GM20431 (cell line): ENCODE results near the gene ZBTB9.
"Not testable (repeated sequence)": the region's sequence is repeated elsewhere in the genome, so short reads cannot be mapped to it uniquely, and the experiment has no call there.

Source experiments
- in situ Hi-C: fragments of 300-500 bp; cut with MseI, MboI; formaldehyde crosslinking; loops from one replicate; pipeline ENCODE4 v1.15.0; 2020; ENCODE audit warnings: low sequenced_read_pairs; ENCODE audit not compliant: unreplicated experiment

ZBTB9 gene

GRCh38 chr6:33456156-33456555, 1.8 kb downstream of the ZBTB9 start:
- in situ Hi-C loops, result no loop called here

- in situ Hi-C loops, result no loop called here
Measured at GRCh38 chr6:33458676-33459075, 4.3 kb downstream of the ZBTB9 start.

- in situ Hi-C loops, result no loop called here
Measured at GRCh38 chr6:33459226-33459625, 4.8 kb downstream of the ZBTB9 start.

GRCh38 chr6:33466075-33466735, 11.8 kb downstream of the ZBTB9 start:
- in situ Hi-C loops, result no loop called here

GRCh38 chr6:33467091-33467490, 12.7 kb downstream of the ZBTB9 start:
- in situ Hi-C loops, result no loop called here

- in situ Hi-C loops, result no loop called here
Measured at GRCh38 chr6:33469661-33470060, 15.3 kb downstream of the ZBTB9 start.

- in situ Hi-C loops, result no loop called here
Measured at GRCh38 chr6:33477864-33478263, 23.5 kb downstream of the ZBTB9 start.

- in situ Hi-C loops, result no loop called here
Measured at GRCh38 chr6:33481192-33481591, 26.8 kb downstream of the ZBTB9 start.

- in situ Hi-C loops, result not testable (repeated sequence)
Measured at GRCh38 chr6:33482620-33483019, 28.2 kb downstream of the ZBTB9 start.

GRCh38 chr6:33483678-33484077, 29.3 kb downstream of the ZBTB9 start:
- in situ Hi-C loops, result no loop called here

- in situ Hi-C loops, result not testable (repeated sequence)
Measured at GRCh38 chr6:33484673-33485262, 30.4 kb downstream of the ZBTB9 start.

GRCh38 chr6:33485680-33486079, 31.3 kb downstream of the ZBTB9 start:
- in situ Hi-C loops, result not testable (repeated sequence)

- in situ Hi-C loops, result no loop called here
Measured at GRCh38 chr6:33488339-33488738, 34.0 kb downstream of the ZBTB9 start.

GRCh38 chr6:33490198-33490597, 35.8 kb downstream of the ZBTB9 start:
- in situ Hi-C loops, result no loop called here

GRCh38 chr6:33490621-33491020, 36.2 kb downstream of the ZBTB9 start:
- in situ Hi-C loops, result no loop called here

- in situ Hi-C loops, result no loop called here
Measured at GRCh38 chr6:33492093-33492492, 37.7 kb downstream of the ZBTB9 start.

GRCh38 chr6:33497157-33497556, 42.8 kb downstream of the ZBTB9 start:
- in situ Hi-C loops, result no loop called here

- in situ Hi-C loops, result no loop called here
Measured at GRCh38 chr6:33502486-33502885, 48.1 kb downstream of the ZBTB9 start.

- in situ Hi-C loops, result no loop called here
Measured at GRCh38 chr6:33504486-33504885, 50.1 kb downstream of the ZBTB9 start.

- in situ Hi-C loops, result no loop called here
Measured at GRCh38 chr6:33505548-33506370, 51.4 kb downstream of the ZBTB9 start.
